ENCODE results near the gene FBXL14. TPM values are rescaled to one million over a fixed set of nuclear protein-coding genes. Genes with fewer than 3 reads are reported as not detected.

FBXL14 gene
- total and polyA plus RNA-seq, 9 of the 15 experiments (the other 6 are each of a cell fraction or from before 2014, with no cell fraction given): 0.13 to 9.8 (median 3.3) TPM

DNA sequence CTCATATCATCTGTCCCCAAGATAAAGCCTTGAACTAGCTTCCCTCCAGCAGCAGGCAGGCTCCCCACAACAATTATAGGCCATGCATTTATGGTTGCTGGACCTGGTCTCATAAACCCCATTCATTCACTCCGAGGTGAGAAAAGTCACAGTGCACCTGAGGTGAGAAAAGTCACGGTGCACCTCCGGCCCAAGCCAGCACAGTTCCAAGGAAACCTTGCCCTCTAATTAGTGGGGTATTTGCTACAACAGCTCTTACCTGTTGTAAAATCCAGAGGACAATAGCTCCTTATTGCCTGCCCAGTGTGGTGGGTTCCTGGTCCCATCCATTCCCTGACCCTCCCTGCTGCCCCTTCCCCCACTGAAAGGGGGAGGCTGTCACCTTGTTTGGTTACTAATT, 65.6 kb downstream of the FBXL14 start:
- DNase-seq (ENCODE audit: extremely low read depth in 1 of 4, low spot score in 3 of 4): no peak
- WGBS (ENCODE audit: insufficient coverage, low coverage, missing lambda C conversion rate): 93% methylated on average over 3 of the region's 3 CpGs
- intact Hi-C loops (cut with micrococcal nuclease) (no loop called here), in situ Hi-C loops (cut with MboI) (no loop called here)
- Histone ChIP-seq H3K27ac (ENCODE audit: extremely low read depth, low read depth, low read length) (no peak overlapping the region), H3K4me1 (replicated peaks in 1 of 2; ENCODE audit: control insufficient read depth in 2 of 2, insufficient read depth in 2 of 2, low read length in 2 of 2) (peaks cover 11 to 29% of the 10 kb centered on the region in 2 experiments), H3K4me3 (no peak overlapping the region), H3K79me2 (ENCODE audit: control insufficient read depth, insufficient read depth, low read length) (peaks cover 14% of the 10 kb centered on the region; the same call in 2 of the 3 replicates), H3K9ac (ENCODE audit: insufficient read depth in 1 of 2, low read depth in 2 of 2, low read length in 2 of 2) (no peak overlapping the region), H3K9me3 (replicated peaks; ENCODE audit: control insufficient read depth, insufficient read depth, low read depth, low read length) (no peaks in the 10 kb centered on the region), H3K27me3 (ENCODE audit: control insufficient read depth in 2 of 2, insufficient read depth in 2 of 2, low read length in 2 of 2) (no peaks in the 10 kb centered on the region), H3K36me3 (ENCODE audit: control insufficient read depth, insufficient read depth, low read length) (no peaks in the 10 kb centered on the region), H3K4me2 (ENCODE audit: insufficient read depth, low read length) (no peak overlapping the region), H2AFZ (ENCODE audit: low read depth, low read length) (no peak overlapping the region), H3K9me1 (ENCODE audit: control insufficient read depth, insufficient read depth, low read length) (no peaks in the 10 kb centered on the region), H4K20me1 (replicated peaks; ENCODE audit: control insufficient read depth, insufficient read depth, low read length) (no peaks in the 10 kb centered on the region)
- BruUV-seq (replicated peaks): no TSS peak
- no peak for ATAC-seq
- no peak for FAIRE-seq
- ChIA-PET POLR2A (no interaction called here), CTCF (ENCODE audit: low intra/inter-chr PET ratio) (no interaction called here)
- TF ChIP-seq ZBTB17 (CRISPR knock-in tag; IDR thresholded peaks at IDR 0.05) (no peak), SMARCC2 (IDR thresholded peaks at IDR 0.05; ENCODE audit: low read depth) (no peak), EGR1 (conservative IDR thresholded peaks at IDR 0.05) (no peak), LEF1 (IDR thresholded peaks at IDR 0.05) (no peak), RBFOX2 (IDR thresholded peaks at IDR 0.05; ENCODE audit: low read depth, low read length) (no peak), SRSF9 (IDR thresholded peaks at IDR 0.05; ENCODE audit: borderline replicate concordance, low read depth, low read length) (no peak), MIER1 (IDR thresholded peaks at IDR 0.05; ENCODE audit: low read depth) (no peak), PPARD (CRISPR knock-in tag; IDR thresholded peaks at IDR 0.05) (no peak), ZNF184 (CRISPR knock-in tag; IDR thresholded peaks at IDR 0.05) (no peak), MYNN (IDR thresholded peaks at IDR 0.05) (no peak), MYNN (CRISPR knock-in tag; IDR thresholded peaks at IDR 0.05) (no peak), SAFB2 (IDR thresholded peaks at IDR 0.05; ENCODE audit: borderline replicate concordance, low read depth, low read length, severe bottlenecking) (no peak), HNRNPUL1 (IDR thresholded peaks at IDR 0.05; ENCODE audit: low read length) (no peak), NFYB (IDR thresholded peaks at IDR 0.05; ENCODE audit: extremely low read depth, insufficient read length) (no peak), POU5F1 (IDR thresholded peaks at IDR 0.05; ENCODE audit: borderline replicate concordance, low read depth, low read length, partially characterized antibody) (no peak), PHTF2 (CRISPR knock-in tag; IDR thresholded peaks at IDR 0.05) (no peak), KDM1A (IDR thresholded peaks at IDR 0.05) (no peak), NFIC (IDR thresholded peaks at IDR 0.05) (no peak), HSF4 (CRISPR knock-in tag; IDR thresholded peaks at IDR 0.05; ENCODE audit: borderline replicate concordance) (no peak), FOS (IDR thresholded peaks at IDR 0.05; ENCODE audit: extremely low read depth, insufficient read length) (no peak)
